ENCODE results near the gene CTLA4.

The CTLA4 gene

DNA sequence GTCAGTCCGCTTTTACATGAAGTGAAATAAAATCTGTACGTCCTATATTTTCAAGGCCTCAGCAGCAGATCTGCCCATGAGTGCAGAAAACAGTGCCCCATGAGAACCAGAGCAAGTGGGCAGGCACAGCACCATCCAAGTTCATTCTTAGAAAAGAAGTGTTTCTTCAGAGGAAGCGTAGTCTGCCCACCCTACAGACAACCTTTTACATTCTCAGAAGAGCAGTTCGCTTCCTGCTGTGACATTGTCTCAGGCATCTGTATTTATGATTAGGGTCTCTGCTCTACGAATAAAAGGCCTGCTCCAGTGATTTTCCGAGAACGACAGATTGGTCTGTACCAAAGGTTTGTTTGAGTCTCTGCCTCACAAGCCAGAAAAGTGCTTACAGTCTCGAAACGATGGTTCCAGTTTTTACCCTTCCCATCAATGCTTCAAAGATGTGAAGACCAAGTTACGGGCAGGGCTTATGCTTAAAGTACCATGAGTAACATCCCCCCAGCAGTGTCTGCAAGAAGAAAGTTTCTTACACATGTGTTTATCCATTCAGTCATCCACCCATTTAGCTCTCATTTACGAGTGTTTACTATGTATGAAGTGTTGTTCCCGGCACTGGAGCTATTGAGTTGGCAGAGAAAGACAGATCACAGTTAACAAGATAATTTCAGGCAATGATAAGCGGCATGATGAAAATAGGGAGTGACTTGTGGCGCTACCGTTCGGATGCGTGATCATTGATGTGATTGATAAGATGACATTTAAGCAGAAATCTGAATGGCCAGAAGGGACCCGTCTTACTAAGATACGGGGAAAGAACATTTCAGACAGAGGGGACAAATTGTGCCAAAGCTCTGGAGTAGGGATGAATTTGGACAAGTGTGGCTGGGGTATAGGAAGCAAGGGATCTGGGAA is 31.4 kb upstream of the CTLA4 start:
- H3K4me3 ChIP-seq (ENCODE audit: low read depth, low read length), result no peak overlapping the region
- no peaks in the 10 kb centered on the region for H3K9me3 ChIP-seq (ENCODE audit: control insufficient read depth, insufficient read depth, low read depth, low read length)
- no peak overlapping the region for H3K9ac ChIP-seq (ENCODE audit: low read length)
- H3K27ac ChIP-seq (ENCODE audit: low read depth, low read length), result no peak overlapping the region
- no peaks in the 10 kb centered on the region for H3K27me3 ChIP-seq (ENCODE audit: control insufficient read depth, insufficient read depth, low read length)
- H3K4me1 ChIP-seq (ENCODE audit: control insufficient read depth, insufficient read depth, low read length), result peaks cover 5% of the 10 kb centered on the region; the same call in 1 of the 2 replicates
- H3K36me3 ChIP-seq (ENCODE audit: control insufficient read depth, insufficient read depth, low read length), result no peaks in the 10 kb centered on the region

DNA sequence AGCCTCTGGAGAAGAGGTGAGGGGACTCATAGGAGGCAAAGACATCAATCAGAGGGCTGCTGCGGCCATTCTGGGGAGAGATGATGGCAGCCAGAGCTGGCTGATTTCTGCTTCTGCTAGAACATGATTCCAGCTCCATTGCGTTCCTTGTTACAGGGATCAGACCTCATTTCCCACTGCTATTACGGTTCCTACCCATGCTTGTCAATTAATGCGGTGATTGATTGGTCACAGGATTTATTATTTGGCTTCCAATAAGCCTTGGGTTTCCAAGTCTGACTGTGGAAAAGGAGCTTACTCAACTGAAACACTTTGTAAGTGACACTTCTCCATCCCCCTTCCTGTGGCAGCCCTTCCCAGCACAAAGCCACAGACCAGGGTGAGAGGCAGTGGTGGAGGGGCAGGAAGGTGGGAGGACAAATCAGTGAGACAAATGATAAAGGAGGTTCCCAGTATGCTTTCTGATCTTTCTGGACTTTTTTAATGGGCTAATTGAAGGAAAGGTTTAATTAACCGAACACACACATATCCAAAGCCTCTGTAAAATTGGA is 26.8 kb upstream of the CTLA4 start:
- Histone ChIP-seq H3K27me3 (ENCODE audit: control insufficient read depth, insufficient read depth, low read length) (no peaks in the 10 kb centered on the region), H3K9me3 (ENCODE audit: control insufficient read depth, insufficient read depth, low read depth, low read length) (no peaks in the 10 kb centered on the region), H3K27ac (ENCODE audit: low read depth, low read length) (no peak overlapping the region), H3K4me3 (ENCODE audit: low read depth, low read length) (no peak overlapping the region), H3K9ac (ENCODE audit: low read length) (no peak overlapping the region), H3K4me1 (ENCODE audit: control insufficient read depth, insufficient read depth, low read length) (peaks cover 4% of the 10 kb centered on the region; the same call in 1 of the 2 replicates), H3K36me3 (ENCODE audit: control insufficient read depth, insufficient read depth, low read length) (no peaks in the 10 kb centered on the region)

DNA sequence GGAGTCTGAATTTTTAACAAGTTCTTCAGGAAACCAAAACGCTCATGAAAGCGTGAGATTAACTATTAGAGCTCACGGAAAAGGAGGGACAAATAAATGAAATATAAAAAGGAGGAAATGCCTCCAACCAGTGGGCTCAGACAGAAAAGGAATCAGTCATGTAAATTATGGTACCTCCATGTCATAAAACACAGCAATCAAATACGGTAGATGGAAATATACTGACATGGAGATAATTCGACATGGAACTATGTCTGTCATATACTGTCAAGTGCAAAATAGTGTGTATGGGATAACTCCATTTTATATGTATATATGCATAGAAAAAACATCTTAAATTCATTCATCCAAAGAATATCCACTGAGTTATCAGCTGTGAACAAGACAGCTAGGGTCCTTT is 25.9 kb upstream of the CTLA4 start:
- Histone ChIP-seq H3K9ac (ENCODE audit: low read length) (no peak overlapping the region), H3K4me3 (ENCODE audit: low read depth, low read length) (no peak overlapping the region), H3K4me1 (ENCODE audit: control insufficient read depth, insufficient read depth, low read length) (no peaks in the 10 kb centered on the region; the same call in 1 of the 2 replicates), H3K36me3 (ENCODE audit: control insufficient read depth, insufficient read depth, low read length) (no peaks in the 10 kb centered on the region), H3K27me3 (ENCODE audit: control insufficient read depth, insufficient read depth, low read length) (no peaks in the 10 kb centered on the region), H3K27ac (ENCODE audit: low read depth, low read length) (no peak overlapping the region), H3K9me3 (ENCODE audit: control insufficient read depth, insufficient read depth, low read depth, low read length) (no peaks in the 10 kb centered on the region)

DNA sequence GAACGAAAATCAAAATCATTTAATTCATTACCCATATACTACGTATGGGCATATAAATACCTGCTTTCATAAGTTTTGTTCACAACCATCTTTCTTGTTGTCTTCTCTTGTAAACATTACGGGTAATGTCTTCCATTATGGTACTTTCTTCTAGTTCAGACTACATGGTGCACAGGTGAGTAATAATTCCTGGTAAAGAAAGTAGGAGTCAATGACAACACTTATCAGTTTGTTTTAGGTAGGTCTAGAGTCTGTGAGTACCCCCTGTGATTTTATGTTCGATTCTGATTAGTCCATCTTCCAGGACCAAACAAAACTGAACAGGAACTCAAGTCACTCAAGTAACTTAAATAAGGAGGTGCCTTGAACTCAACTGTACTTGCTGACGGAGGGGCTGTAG is 25.2 kb upstream of the CTLA4 start:
- H3K4me1 ChIP-seq (ENCODE audit: control insufficient read depth, insufficient read depth, low read length), result no peaks in the 10 kb centered on the region; the same call in 1 of the 2 replicates
- no peak overlapping the region for H3K9ac ChIP-seq (ENCODE audit: low read length)
- no peaks in the 10 kb centered on the region for H3K27me3 ChIP-seq (ENCODE audit: control insufficient read depth, insufficient read depth, low read length)
- H3K9me3 ChIP-seq (ENCODE audit: control insufficient read depth, insufficient read depth, low read depth, low read length), result no peaks in the 10 kb centered on the region
- no peak overlapping the region for H3K27ac ChIP-seq (ENCODE audit: low read depth, low read length)
- no peaks in the 10 kb centered on the region for H3K36me3 ChIP-seq (ENCODE audit: control insufficient read depth, insufficient read depth, low read length)
- H3K4me3 ChIP-seq (ENCODE audit: low read depth, low read length), result no peak overlapping the region

DNA sequence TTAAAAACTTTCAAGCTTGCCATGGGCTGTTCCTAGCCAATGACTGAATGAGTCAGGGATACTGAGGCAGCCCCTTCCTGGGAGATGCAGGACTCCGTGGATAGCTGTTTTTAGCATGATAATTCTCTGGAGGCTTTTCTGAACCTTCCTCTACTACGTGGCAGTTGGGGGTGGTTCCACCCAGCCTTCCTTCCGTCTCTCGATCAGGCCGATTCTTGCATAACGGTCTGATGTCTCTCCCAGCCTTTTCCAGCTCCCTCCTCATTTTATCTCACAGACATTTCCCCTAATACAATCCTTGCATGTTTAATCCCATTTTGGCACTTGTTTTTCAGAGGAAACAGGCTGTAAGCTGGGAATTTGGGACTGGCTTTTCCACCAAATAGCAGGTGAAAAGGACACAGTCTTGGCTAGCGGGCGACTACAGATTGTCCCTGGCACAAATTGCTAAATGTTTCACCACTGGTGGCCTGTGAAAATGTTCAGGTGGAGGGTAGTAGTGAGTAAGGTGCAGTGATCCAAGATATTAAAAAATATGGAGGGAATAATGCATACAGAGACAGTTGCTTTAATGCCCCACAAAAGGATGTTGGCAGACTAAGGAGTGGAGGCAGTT is 21.0 kb upstream of the CTLA4 start:
- Histone ChIP-seq H3K27me3 (ENCODE audit: control insufficient read depth, insufficient read depth, low read length) (no peaks in the 10 kb centered on the region), H3K4me1 (ENCODE audit: control insufficient read depth, insufficient read depth, low read length) (no peaks in the 10 kb centered on the region), H3K9me3 (ENCODE audit: control insufficient read depth, insufficient read depth, low read depth, low read length) (no peaks in the 10 kb centered on the region), H3K9ac (ENCODE audit: low read length) (no peak overlapping the region), H3K4me3 (ENCODE audit: low read depth, low read length) (no peak overlapping the region), H3K36me3 (ENCODE audit: control insufficient read depth, insufficient read depth, low read length) (no peaks in the 10 kb centered on the region), H3K27ac (ENCODE audit: low read depth, low read length) (no peak overlapping the region)

DNA sequence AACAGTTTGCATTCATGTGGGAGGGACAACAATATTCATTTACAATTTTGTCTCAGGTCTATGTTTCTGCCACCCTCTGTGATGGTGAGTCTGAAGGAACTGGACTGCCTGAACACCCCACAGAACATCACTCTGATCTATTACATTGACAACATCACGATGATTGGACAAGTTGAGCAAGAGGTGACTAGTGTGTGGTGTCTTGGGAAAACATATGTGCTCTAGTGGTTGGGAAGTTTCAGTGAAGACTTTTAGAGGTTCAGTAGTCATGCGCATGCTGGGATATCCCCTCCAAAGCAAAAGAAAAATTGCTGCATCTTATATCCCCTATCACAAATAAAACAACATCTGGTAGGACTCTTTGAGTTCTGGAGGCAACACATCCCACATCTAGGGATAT is 18.6 kb upstream of the CTLA4 start:
- no peaks in the 10 kb centered on the region for H3K27me3 ChIP-seq (ENCODE audit: control insufficient read depth, insufficient read depth, low read length)
- no peak overlapping the region for H3K9ac ChIP-seq (ENCODE audit: low read length)
- H3K4me3 ChIP-seq (ENCODE audit: low read depth, low read length), result no peak overlapping the region
- H3K9me3 ChIP-seq (ENCODE audit: control insufficient read depth, insufficient read depth, low read depth, low read length), result no peaks in the 10 kb centered on the region
- H3K27ac ChIP-seq (ENCODE audit: low read depth, low read length), result no peak overlapping the region
- H3K36me3 ChIP-seq (ENCODE audit: control insufficient read depth, insufficient read depth, low read length), result no peaks in the 10 kb centered on the region
- H3K4me1 ChIP-seq (ENCODE audit: control insufficient read depth, insufficient read depth, low read length), result no peaks in the 10 kb centered on the region

DNA sequence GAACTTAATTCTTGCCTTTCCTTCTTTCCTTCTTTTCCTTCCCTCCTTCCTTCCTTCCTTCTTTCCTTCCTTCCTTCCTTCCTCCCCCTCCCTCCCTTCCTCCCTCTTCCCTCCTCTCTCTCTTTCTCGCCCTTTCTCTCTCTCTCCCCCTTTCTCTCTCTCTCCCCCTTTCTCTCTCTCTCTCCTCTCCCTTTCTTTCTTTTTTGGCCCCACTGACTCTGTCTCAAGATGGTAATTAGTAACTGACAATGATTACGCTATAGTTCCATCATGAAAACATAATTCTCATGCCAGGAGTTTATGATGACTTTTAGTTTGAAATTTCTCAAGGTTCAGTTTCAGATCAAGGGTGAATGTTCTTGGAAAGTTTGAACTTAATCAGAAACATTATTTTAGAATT is 14.8 kb upstream of the CTLA4 start:
- Histone ChIP-seq H3K4me1 (ENCODE audit: control insufficient read depth, insufficient read depth, low read length) (no peaks in the 10 kb centered on the region), H3K9me3 (ENCODE audit: control insufficient read depth, insufficient read depth, low read depth, low read length) (no peaks in the 10 kb centered on the region), H3K36me3 (ENCODE audit: control insufficient read depth, insufficient read depth, low read length) (no peaks in the 10 kb centered on the region), H3K4me3 (ENCODE audit: low read depth, low read length) (no peak overlapping the region), H3K27me3 (ENCODE audit: control insufficient read depth, insufficient read depth, low read length) (no peaks in the 10 kb centered on the region), H3K9ac (ENCODE audit: low read length) (no peak overlapping the region), H3K27ac (ENCODE audit: low read depth, low read length) (no peak overlapping the region)

DNA sequence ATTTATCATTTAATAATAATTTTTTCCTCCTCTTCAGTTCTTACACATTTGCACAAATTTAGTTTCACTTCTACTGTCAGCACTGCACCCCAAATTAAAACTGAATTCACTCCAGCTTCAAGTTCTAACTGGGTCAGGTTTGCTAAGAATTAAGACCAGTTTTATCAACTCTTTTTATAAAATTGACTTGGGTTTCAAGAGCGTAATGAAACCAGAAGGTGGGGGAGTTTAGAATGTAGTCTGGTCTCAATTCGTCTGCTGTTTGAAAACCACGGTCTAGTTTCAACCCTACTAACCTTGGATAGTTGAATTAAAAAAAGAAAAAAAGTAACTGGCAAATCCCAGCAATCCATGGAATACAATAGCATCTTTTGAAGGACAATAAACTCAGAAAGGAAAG is 14.3 kb upstream of the CTLA4 start:
- H3K27me3 ChIP-seq (ENCODE audit: control insufficient read depth, insufficient read depth, low read length), result no peaks in the 10 kb centered on the region
- H3K9me3 ChIP-seq (ENCODE audit: control insufficient read depth, insufficient read depth, low read depth, low read length), result no peaks in the 10 kb centered on the region
- H3K36me3 ChIP-seq (ENCODE audit: control insufficient read depth, insufficient read depth, low read length), result no peaks in the 10 kb centered on the region
- no peak overlapping the region for H3K4me3 ChIP-seq (ENCODE audit: low read depth, low read length)
- H3K27ac ChIP-seq (ENCODE audit: low read depth, low read length), result no peak overlapping the region
- no peaks in the 10 kb centered on the region for H3K4me1 ChIP-seq (ENCODE audit: control insufficient read depth, insufficient read depth, low read length)
- no peak overlapping the region for H3K9ac ChIP-seq (ENCODE audit: low read length)

DNA sequence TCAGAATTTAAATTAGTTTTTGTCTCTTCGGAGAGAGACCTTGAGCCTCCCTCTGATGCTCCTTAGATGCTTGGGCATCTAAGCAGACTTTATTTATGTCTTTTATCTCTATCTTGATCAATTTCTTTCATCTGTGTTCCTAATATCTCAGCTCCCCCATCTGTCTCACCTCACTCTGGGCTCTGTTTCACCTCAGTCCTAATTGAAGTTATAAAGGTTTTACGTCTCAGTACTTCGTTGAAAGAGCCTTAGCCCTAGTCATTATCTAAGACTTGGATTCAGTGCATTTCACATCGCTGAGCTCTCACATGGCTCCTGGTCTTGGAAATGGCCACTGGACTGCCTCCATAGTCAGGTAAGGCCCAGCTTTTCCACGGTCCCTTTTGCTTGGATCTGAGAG is 13.8 kb upstream of the CTLA4 start:
- H3K4me1 ChIP-seq (ENCODE audit: control insufficient read depth, insufficient read depth, low read length), result no peaks in the 10 kb centered on the region
- H3K4me3 ChIP-seq (ENCODE audit: low read depth, low read length), result no peak overlapping the region
- H3K9ac ChIP-seq (ENCODE audit: low read length), result no peak overlapping the region
- H3K9me3 ChIP-seq (ENCODE audit: control insufficient read depth, insufficient read depth, low read depth, low read length), result no peaks in the 10 kb centered on the region
- H3K36me3 ChIP-seq (ENCODE audit: control insufficient read depth, insufficient read depth, low read length), result no peaks in the 10 kb centered on the region
- H3K27ac ChIP-seq (ENCODE audit: low read depth, low read length), result no peak overlapping the region
- H3K27me3 ChIP-seq (ENCODE audit: control insufficient read depth, insufficient read depth, low read length), result no peaks in the 10 kb centered on the region

DNA sequence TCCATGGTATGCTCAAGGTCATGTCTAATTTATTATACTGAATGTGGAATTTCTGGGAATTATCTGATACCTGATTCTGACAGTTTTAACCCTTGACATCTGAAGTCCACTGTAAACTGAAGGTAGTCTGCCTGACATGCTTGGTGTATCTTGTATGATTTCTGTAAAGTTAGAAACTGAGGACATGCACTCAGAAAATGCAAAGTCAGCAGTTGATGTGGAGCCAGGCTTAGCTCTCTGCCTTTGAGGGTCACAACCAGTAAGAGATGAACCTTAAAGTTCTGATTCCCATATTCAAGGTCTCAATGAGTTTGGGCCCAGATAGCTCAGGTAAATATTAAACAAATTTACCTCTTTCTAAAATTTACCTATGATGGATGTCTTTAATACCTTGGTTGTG is 12.3 kb upstream of the CTLA4 start:
- H3K36me3 ChIP-seq (ENCODE audit: control insufficient read depth, insufficient read depth, low read length), result no peaks in the 10 kb centered on the region
- H3K9me3 ChIP-seq (ENCODE audit: control insufficient read depth, insufficient read depth, low read depth, low read length), result no peaks in the 10 kb centered on the region
- H3K4me3 ChIP-seq (ENCODE audit: low read depth, low read length), result no peak overlapping the region
- H3K9ac ChIP-seq (ENCODE audit: low read length), result no peak overlapping the region
- H3K4me1 ChIP-seq (ENCODE audit: control insufficient read depth, insufficient read depth, low read length), result no peaks in the 10 kb centered on the region
- no peaks in the 10 kb centered on the region for H3K27me3 ChIP-seq (ENCODE audit: control insufficient read depth, insufficient read depth, low read length)
- H3K27ac ChIP-seq (ENCODE audit: low read depth, low read length), result no peak overlapping the region

DNA sequence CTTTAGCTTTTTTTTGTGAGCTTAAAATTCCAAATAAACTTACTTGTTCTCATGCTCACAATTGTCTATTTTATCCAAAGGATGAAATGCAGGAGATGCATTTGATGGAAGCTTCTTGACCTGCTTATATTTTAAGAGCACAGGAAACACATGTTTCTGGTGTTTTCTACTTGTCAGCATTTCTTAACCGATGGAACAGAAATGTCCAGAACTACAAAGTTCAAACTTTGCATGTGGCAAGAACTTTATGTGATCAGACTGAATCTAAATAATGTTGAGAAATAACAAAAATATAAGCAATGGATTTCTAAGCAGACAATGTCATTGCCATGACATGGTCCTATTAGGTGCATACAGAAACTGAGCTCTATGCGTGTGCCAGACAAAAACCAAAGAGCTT is 9.9 kb upstream of the CTLA4 start:
- Histone ChIP-seq H3K9ac (ENCODE audit: low read length) (no peak overlapping the region), H3K27ac (ENCODE audit: low read depth, low read length) (no peak overlapping the region), H3K27me3 (ENCODE audit: control insufficient read depth, insufficient read depth, low read length) (no peaks in the 10 kb centered on the region), H3K9me3 (ENCODE audit: control insufficient read depth, insufficient read depth, low read depth, low read length) (no peaks in the 10 kb centered on the region), H3K36me3 (ENCODE audit: control insufficient read depth, insufficient read depth, low read length) (no peaks in the 10 kb centered on the region), H3K4me3 (ENCODE audit: low read depth, low read length) (no peak overlapping the region), H3K4me1 (ENCODE audit: control insufficient read depth, insufficient read depth, low read length) (no peaks in the 10 kb centered on the region)
